ENCODE results near the gene MS4A3. TPM values are rescaled to one million over a fixed set of nuclear protein-coding genes. Genes with fewer than 3 reads are reported as not detected.
"Not testable (repeated sequence)": the region's sequence is repeated elsewhere in the genome, so short reads cannot be mapped to it uniquely, and the experiment has no call there.

The MS4A3 gene
- total RNA-seq, 1 experiment from 2014 or later, result not detected

DNA sequence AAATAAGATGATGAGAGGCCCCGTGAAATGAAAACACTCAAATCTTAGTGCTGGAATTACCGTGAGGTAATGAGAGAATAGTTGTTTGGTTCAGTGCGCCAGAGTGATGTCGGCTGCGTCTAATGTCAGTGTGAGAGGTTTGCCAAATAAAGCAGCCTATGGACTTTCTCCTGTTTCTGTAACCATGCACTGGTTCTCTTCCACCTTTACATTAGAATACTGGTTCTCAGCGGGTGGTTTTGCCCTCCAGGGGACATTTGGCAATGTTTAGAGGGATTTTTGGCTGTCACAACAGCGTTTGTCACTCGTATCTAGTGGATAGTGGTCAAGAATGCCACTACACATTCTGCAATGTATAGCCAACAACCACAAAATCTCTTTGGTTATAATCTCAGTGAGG, 38.4 kb upstream of the MS4A3 start (continued):
- no peak for TF ChIP-seq TEAD1 (CRISPR knock-in tag; IDR thresholded peaks at IDR 0.05)

DNA sequence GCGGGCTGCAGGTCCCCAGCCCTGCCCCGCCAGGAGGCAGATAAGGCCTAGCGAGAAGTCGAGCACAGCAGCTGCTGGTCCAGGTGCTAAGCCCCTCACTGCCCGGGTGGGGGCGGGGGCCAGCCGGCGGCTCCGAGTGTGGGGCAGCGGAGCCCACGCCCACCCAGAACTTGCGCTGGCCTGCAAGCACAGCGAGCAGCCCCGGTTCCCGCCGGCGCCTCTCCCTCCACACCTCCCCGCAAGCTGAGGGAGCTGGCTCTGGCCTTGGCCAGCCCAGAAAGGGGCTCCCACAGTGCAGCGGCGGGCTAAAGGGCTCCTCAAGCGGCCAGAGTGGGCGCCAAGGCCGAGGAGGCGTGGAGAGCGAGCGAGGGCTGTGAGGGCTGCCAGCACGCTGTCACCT, 36.1 kb upstream of the MS4A3 start:
- CTCF ChIA-PET, result interaction anchor here (1.1 kb wide), 1 partner anchor 101 kb away, joined by 3 read pairs; no protein-coding TSS in a partner anchor
- H3K4me1 Mint-ChIP-seq, result peaks cover 17% of the 10 kb centered on the region
- not testable (repeated sequence) for H3K4me3 Mint-ChIP-seq

DNA sequence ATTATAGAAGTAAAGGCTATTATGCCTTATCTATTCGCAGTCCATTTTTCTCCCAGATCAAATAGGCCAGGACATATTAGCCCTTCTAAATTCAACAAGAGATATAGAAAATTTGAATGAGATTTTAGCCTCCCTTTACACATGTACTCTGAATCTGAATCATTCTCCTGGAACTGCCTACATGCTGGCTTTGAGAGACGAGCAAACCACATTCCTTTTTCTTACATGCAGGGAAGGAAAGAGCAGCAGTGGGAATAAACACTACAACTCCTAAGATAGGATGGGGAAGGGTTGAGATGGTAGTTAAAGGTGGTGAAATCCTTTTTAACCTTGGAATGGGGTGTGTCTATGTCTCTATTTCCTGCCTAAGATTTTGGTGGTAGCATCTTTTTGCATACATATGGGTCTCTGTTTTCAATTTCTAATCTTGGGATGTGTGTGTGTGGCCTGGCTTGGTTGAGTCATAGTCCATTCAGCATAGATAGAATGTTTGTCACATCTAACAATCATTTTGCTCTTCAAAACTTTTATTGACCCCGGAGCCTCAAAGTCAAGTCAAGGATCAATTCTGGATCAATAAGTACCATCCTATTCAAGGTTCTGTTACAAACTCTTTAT, 27.3 kb upstream of the MS4A3 start:
- TF ChIP-seq ZNF232 (CRISPR knock-in tag; IDR thresholded peaks at IDR 0.05) (no peak), SOX15 (CRISPR knock-in tag; IDR thresholded peaks at IDR 0.05) (no peak), NFYB (CRISPR knock-in tag; conservative IDR thresholded peaks at IDR 0.05; ENCODE audit: low read depth) (no peak), ZNF317 (CRISPR knock-in tag; IDR thresholded peaks at IDR 0.05; ENCODE audit: borderline replicate concordance, low read depth) (no peak), NR2C2 (CRISPR knock-in tag; IDR thresholded peaks at IDR 0.05) (no peak), RELA (CRISPR knock-in tag; IDR thresholded peaks at IDR 0.05; ENCODE audit: borderline replicate concordance) (no peak)
- TF ChIP-seq, protein P1, sequence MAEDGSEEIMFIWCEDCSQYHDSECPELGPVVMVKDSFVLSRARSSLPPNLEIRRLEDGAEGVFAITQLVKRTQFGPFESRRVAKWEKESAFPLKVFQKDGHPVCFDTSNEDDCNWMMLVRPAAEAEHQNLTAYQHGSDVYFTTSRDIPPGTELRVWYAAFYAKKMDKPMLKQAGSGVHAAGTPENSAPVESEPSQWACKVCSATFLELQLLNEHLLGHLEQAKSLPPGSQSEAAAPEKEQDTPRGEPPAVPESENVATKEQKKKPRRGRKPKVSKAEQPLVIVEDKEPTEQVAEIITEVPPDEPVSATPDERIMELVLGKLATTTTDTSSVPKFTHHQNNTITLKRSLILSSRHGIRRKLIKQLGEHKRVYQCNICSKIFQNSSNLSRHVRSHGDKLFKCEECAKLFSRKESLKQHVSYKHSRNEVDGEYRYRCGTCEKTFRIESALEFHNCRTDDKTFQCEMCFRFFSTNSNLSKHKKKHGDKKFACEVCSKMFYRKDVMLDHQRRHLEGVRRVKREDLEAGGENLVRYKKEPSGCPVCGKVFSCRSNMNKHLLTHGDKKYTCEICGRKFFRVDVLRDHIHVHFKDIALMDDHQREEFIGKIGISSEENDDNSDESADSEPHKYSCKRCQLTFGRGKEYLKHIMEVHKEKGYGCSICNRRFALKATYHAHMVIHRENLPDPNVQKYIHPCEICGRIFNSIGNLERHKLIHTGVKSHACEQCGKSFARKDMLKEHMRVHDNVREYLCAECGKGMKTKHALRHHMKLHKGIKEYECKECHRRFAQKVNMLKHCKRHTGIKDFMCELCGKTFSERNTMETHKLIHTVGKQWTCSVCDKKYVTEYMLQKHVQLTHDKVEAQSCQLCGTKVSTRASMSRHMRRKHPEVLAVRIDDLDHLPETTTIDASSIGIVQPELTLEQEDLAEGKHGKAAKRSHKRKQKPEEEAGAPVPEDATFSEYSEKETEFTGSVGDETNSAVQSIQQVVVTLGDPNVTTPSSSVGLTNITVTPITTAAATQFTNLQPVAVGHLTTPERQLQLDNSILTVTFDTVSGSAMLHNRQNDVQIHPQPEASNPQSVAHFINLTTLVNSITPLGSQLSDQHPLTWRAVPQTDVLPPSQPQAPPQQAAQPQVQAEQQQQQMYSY (CRISPR knock-in tag; IDR thresholded peaks at IDR 0.05), result no peak
- TF ChIP-seq, protein P2, sequence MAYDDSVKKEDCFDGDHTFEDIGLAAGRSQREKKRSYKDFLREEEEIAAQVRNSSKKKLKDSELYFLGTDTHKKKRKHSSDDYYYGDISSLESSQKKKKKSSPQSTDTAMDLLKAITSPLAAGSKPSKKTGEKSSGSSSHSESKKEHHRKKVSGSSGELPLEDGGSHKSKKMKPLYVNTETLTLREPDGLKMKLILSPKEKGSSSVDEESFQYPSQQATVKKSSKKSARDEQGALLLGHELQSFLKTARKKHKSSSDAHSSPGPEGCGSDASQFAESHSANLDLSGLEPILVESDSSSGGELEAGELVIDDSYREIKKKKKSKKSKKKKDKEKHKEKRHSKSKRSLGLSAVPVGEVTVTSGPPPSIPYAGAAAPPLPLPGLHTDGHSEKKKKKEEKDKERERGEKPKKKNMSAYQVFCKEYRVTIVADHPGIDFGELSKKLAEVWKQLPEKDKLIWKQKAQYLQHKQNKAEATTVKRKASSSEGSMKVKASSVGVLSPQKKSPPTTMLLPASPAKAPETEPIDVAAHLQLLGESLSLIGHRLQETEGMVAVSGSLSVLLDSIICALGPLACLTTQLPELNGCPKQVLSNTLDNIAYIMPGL (CRISPR knock-in tag; IDR thresholded peaks at IDR 0.05), result no peak
- TF ChIP-seq, protein P3, sequence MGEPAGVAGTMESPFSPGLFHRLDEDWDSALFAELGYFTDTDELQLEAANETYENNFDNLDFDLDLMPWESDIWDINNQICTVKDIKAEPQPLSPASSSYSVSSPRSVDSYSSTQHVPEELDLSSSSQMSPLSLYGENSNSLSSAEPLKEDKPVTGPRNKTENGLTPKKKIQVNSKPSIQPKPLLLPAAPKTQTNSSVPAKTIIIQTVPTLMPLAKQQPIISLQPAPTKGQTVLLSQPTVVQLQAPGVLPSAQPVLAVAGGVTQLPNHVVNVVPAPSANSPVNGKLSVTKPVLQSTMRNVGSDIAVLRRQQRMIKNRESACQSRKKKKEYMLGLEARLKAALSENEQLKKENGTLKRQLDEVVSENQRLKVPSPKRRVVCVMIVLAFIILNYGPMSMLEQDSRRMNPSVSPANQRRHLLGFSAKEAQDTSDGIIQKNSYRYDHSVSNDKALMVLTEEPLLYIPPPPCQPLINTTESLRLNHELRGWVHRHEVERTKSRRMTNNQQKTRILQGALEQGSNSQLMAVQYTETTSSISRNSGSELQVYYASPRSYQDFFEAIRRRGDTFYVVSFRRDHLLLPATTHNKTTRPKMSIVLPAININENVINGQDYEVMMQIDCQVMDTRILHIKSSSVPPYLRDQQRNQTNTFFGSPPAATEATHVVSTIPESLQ (CRISPR knock-in tag; IDR thresholded peaks at IDR 0.05), result no peak
- TF ChIP-seq, protein P4, sequence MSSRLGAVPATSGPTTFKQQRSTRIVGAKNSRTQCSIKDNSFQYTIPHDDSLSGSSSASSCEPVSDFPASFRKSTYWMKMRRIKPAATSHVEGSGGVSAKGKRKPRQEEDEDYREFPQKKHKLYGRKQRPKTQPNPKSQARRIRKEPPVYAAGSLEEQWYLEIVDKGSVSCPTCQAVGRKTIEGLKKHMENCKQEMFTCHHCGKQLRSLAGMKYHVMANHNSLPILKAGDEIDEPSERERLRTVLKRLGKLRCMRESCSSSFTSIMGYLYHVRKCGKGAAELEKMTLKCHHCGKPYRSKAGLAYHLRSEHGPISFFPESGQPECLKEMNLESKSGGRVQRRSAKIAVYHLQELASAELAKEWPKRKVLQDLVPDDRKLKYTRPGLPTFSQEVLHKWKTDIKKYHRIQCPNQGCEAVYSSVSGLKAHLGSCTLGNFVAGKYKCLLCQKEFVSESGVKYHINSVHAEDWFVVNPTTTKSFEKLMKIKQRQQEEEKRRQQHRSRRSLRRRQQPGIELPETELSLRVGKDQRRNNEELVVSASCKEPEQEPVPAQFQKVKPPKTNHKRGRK (CRISPR knock-in tag; IDR thresholded peaks at IDR 0.05; ENCODE audit: borderline replicate concordance), result no peak
- TF ChIP-seq, protein P5, sequence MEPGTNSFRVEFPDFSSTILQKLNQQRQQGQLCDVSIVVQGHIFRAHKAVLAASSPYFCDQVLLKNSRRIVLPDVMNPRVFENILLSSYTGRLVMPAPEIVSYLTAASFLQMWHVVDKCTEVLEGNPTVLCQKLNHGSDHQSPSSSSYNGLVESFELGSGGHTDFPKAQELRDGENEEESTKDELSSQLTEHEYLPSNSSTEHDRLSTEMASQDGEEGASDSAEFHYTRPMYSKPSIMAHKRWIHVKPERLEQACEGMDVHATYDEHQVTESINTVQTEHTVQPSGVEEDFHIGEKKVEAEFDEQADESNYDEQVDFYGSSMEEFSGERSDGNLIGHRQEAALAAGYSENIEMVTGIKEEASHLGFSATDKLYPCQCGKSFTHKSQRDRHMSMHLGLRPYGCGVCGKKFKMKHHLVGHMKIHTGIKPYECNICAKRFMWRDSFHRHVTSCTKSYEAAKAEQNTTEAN (CRISPR knock-in tag; IDR thresholded peaks at IDR 0.05), result no peak
- H3K27ac Mint-ChIP-seq, result no peak overlapping the region
- DNase-seq (ENCODE audit: low spot score) (no peak), ATAC-seq (no peak)
- no peak overlapping the region for H3K4me3 Mint-ChIP-seq
- no peaks in the 10 kb centered on the region for H3K36me3 Mint-ChIP-seq
- no peaks in the 10 kb centered on the region for H3K9me3 Mint-ChIP-seq
- CTCF ChIA-PET, result no interaction called here
- POLR2A ChIA-PET, result no interaction called here
- no peaks in the 10 kb centered on the region for H3K4me1 Mint-ChIP-seq
- no peaks in the 10 kb centered on the region for H3K27me3 Mint-ChIP-seq (ENCODE audit: low read depth)

More for the DNA sequence above, 36.1 kb upstream of the MS4A3 start:
- DNase-seq (ENCODE audit: low spot score); H3K27me3 Mint-ChIP-seq (ENCODE audit: low read depth); H3K27ac Mint-ChIP-seq; H3K36me3 Mint-ChIP-seq; POLR2A ChIA-PET; ATAC-seq: not testable (repeated sequence)
- H3K9me3 Mint-ChIP-seq, result peaks cover 14% of the 10 kb centered on the region
